ENCODE data around the gene PDK2.
A peak's percentile ranks its signal among the peaks of the same experiment; 100 is the strongest.

The PDK2 gene

DNA sequence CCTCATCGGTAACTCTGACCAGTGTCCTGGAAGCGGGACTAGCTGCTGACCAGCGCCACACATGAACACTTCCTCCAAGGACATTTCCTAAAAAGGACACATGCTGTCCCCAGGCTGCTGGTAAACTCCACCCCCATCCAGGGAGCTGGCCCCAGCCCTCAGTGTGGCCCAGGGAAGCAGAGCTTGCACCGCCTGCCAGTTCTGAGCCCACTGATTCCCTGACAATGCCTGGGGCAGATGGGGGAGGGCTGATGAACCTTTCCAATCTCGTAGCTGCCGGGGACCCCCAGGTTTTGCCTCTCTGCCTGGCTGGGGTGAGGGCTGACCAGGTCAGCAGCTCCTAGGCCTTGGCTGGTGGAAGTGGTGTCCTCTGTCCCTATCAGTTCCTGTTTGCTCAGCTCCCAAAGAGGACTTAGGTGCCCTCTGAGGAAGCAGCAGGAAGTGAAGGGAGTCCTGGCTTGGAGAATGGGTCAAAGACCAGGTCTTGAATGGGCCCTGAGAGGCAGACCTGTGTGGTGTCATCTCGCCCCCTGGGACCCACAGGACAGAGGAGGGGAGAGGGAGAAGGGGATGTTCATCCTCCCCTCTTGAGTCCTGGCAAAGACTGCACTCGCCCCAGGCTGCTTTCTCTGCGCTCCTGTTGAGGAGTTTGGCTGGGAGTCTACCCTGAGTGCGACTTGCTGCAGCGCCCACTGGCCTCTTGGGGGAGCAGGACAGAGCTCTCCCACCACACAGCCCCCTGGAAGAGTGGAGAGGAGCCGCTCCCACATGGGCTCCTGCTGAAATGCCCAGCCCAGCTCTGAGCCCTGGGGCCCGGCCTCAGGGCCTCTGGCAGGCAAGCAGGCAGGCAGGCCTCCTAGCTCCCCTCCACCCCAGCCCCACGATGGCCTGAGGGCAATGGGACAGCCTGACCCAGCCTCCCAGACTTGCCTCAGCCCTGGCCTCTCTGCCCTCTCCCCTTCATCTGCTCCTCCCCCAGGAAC is 16.8 kb downstream of the PDK2 start:
- H3K4me3 ChIP-seq (ENCODE audit: low read length) = no peak overlapping the region
- no peak for DNase-seq (ENCODE audit: low read depth, low spot score)

GRCh38 chr17:50112694-50113093 is 17.5 kb downstream of the PDK2 start:
- H3K4me3 ChIP-seq (ENCODE audit: low read length) = no peak overlapping the region
- DNase-seq (ENCODE audit: low read depth, low spot score) = no peak

DNA sequence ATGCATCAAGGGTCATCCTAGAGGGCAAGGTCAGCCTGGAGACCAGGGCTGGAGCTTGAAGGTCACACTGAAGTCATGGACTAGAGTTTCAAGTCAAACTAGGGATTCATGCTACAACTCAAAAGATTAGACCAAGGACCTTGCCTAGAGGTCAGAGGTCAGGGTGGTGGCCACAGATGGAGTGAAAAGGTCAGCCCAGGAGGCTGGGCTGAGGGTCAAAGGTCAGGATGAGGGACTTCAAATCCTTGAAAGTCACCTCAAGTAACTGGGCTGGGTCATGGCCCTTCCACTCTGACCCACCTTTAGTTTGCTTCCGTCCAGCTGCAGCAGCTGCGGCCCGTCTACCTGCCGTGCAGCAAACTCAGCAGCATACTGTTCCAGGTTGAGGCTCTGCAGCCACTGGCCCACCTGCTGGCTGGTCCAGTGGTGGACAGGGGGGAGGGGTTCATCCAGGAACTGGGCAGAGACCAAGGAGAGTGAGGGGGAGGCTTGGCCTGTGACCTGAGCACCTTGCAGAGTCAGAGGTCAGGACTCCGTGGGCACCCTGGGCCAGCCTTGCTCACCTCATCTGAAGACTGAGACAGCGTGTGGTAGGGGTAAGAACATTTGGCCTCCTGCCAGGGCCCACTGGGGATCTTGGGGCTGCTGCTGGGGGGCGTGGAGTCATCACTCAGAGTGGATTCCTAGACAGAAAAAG is 18.6 kb downstream of the PDK2 start:
- DNase-seq (ENCODE audit: low read depth, low spot score) = no peak

DNA sequence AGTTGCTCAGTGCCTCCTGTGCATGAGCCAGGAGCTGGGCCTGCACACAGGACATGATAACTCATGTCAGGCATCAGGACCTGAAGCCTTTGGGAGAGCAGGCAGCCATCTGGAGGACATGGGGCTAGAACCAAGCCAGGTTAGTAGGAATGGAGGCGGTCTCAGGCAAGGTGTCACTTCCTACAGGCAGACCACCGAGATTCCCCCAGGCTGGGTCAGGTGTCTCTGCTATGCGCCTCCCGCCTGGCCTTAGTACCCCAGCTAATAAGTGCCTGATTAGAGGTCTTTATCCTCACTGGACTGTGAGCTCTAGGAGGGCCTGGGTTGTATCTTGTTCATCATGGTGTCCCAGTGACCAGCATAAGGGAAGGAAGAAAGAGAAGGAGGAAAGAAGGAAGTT is 19.2 kb downstream of the PDK2 start:
- no peak overlapping the region for H3K4me3 ChIP-seq (ENCODE audit: low read length)
- no peak for DNase-seq (ENCODE audit: low read depth, low spot score)

More for the DNA sequence above, 18.6 kb downstream of the PDK2 start:
- H3K4me3 ChIP-seq (ENCODE audit: low read length) = no peak overlapping the region

- H3K4me3 ChIP-seq (ENCODE audit: low read length) = no peak overlapping the region
- DNase-seq (ENCODE audit: low read depth, low spot score) = peak; percentile 60
These were observed 19.8 kb downstream of the PDK2 start for GRCh38 chr17:50114849-50115357.

DNA sequence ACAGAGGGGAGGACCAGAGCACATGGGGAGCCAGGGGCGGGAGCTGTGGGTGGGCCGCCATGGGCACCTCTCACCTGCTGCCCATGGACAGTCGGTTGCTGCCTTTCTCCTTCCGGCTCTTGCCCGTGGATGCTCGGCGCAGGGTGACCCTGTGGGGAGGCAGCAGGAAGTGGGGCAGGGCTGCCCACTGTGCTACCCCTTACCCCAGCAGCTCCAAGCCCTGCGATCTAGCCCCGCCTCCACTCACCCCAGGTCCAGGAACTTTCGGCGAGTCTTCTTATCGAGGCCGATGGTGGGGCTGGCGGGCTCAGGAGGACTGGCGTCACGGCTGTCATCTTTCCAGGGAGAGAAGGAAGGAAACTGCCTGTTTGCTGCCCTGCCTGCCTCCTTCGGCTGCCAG is 20.6 kb downstream of the PDK2 start:
- no peak for DNase-seq (ENCODE audit: low read depth, low spot score)
- no peak overlapping the region for H3K4me3 ChIP-seq (ENCODE audit: low read length)

- no peak for DNase-seq (ENCODE audit: low read depth, low spot score)
These were observed 22.3 kb downstream of the PDK2 start for GRCh38 chr17:50117202-50118051.

GRCh38 chr17:50118076-50118827 is 23.1 kb downstream of the PDK2 start:
- H3K4me3 ChIP-seq (ENCODE audit: low read length) = no peak overlapping the region
- DNase-seq (ENCODE audit: low read depth, low spot score) = no peak

More at GRCh38 chr17:50117202-50118051, 22.3 kb downstream of the PDK2 start:
- H3K4me3 ChIP-seq (ENCODE audit: low read length) = no peak overlapping the region

- no peak overlapping the region for H3K4me3 ChIP-seq (ENCODE audit: low read length)
- no peak for DNase-seq (ENCODE audit: low read depth, low spot score)
These were observed 23.7 kb downstream of the PDK2 start for GRCh38 chr17:50118828-50119218.

DNA sequence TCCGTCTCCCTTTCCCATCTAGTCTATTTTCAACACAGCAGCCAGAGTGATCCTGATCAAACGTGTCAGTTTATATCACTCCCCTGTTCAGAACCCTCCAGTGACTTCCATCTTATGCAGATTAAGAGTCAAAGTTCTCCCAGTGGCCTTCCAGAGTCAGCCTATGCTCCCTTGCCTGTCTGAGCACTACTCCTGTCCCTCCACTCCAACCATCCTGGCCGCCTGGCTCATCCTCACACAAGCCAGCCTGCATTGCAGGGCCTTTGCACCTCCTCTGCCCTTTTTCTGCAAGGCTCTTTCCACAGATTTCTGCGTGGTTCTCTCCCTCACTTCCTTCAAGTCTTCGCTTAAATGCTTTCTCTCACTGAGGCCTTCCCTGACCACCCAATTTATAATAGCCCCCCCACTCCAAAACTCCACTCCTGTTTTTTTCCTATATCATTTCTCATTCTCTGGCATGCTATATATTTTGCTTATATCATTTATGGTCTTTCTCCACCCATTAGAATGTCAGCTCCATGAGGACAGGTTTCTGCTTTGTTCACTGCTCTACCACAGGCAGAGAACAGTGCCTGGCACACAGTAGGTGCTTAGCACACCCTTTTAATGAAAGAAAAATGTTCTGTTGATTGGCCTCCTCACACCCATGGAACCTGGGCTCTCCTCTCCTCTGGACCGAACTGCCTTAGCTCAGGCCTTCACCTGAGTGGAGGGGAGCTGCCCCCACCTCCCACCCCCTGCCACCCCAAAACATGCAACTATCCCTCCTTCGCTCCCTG is 25.5 kb downstream of the PDK2 start:
- DNase-seq (ENCODE audit: low read depth, low spot score) = no peak
- H3K4me3 ChIP-seq (ENCODE audit: low read length) = no peak overlapping the region

GRCh38 chr17:50122945-50123344 is 27.8 kb downstream of the PDK2 start:
- H3K4me3 ChIP-seq (ENCODE audit: low read length) = no peak overlapping the region
- DNase-seq (ENCODE audit: low read depth, low spot score) = no peak

DNA sequence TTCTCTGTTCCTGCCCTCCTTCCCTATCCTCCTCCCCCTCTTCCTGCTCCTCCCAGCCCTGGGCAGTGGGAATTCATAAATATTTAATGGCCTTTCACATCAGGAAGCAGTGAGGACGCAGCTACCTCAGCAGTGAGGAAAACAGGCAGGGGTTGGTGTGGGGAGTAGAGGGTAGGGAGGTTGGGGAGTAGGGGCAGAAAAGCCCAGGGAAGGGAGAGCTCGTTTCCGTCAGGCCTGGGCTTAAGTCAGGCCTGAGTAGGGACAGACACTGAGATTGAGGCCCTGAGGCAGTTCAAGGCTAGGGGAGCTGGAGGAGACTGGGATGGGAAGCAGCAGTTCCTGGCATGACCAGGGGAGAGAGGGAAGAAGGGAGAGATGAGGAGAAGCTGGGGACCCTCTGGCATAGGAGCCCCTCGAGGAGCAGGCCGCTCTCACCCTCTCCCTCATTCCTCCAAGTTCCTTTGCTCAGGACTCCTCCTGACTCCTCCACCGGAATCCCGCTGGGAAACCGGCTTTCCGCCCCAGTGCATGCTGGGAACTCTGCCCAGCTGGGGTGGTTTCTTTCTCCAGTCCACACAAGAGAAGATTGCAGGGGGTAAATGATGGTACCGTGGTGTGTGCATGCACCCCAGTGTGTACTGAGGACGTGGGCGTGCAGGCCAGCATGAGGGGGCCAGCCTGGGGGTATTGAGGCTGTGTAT is 28.6 kb downstream of the PDK2 start:
- DNase-seq (ENCODE audit: low read depth, low spot score) = no peak
- no peak overlapping the region for H3K4me3 ChIP-seq (ENCODE audit: low read length)

GRCh38 chr17:50125420-50125997 is 30.4 kb downstream of the PDK2 start:
- DNase-seq (ENCODE audit: low read depth, low spot score) = no peak
- H3K4me3 ChIP-seq (ENCODE audit: low read length) = no peak overlapping the region

GRCh38 chr17:50127697-50128361 is 32.7 kb downstream of the PDK2 start:
- no peak for DNase-seq (ENCODE audit: low read depth, low spot score)
- no peak overlapping the region for H3K4me3 ChIP-seq (ENCODE audit: low read length)

- no peak overlapping the region for H3K4me3 ChIP-seq (ENCODE audit: low read length)
These were observed 33.5 kb downstream of the PDK2 start for GRCh38 chr17:50128441-50129352.

More at GRCh38 chr17:50128441-50129352, 33.5 kb downstream of the PDK2 start:
- DNase-seq (ENCODE audit: low read depth, low spot score) = no peak

Data from Jurkat, Clone E6-1 (cell line).